ENCODE results near the gene OXTR. TPM values are rescaled to one million over a fixed set of nuclear protein-coding genes. Genes with fewer than 3 reads are reported as not detected.

The OXTR gene
- total and polyA plus RNA-seq, 3 donors from 2014 or later = 0.58 to 4.2 (median 1.8) TPM

DNA sequence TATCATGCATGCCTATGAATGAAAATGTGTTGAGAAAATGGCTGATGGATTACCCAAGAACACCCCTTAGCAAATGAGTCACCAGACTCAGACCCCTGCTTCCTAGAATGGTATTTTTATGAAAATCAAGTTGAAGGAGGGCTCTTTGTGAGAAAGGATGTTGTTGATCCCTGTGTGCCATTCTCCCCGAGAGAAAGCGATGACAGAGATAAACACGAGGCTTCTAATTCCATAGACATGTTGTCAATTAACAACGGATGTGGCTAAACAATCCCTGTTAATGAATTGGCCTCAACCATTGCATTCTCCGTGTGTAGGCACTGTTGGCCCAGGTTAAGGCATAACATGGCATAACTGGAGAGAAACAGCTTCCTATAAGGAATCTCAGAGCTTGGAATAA lies 5.8 kb upstream of the OXTR start:
- H3K4me1 ChIP-seq = no peaks in the 10 kb centered on the region
- 89 to 92% methylated on average over 5 of the region's 5 CpGs for WGBS, 2 donors
- H3K9me3 ChIP-seq = no peaks in the 10 kb centered on the region
- no peak overlapping the region for H3K4me3 ChIP-seq
- TF ChIP-seq, protein P1, sequence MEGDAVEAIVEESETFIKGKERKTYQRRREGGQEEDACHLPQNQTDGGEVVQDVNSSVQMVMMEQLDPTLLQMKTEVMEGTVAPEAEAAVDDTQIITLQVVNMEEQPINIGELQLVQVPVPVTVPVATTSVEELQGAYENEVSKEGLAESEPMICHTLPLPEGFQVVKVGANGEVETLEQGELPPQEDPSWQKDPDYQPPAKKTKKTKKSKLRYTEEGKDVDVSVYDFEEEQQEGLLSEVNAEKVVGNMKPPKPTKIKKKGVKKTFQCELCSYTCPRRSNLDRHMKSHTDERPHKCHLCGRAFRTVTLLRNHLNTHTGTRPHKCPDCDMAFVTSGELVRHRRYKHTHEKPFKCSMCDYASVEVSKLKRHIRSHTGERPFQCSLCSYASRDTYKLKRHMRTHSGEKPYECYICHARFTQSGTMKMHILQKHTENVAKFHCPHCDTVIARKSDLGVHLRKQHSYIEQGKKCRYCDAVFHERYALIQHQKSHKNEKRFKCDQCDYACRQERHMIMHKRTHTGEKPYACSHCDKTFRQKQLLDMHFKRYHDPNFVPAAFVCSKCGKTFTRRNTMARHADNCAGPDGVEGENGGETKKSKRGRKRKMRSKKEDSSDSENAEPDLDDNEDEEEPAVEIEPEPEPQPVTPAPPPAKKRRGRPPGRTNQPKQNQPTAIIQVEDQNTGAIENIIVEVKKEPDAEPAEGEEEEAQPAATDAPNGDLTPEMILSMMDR (IDR thresholded peaks at IDR 0.05) = no peak
- no peak for TF ChIP-seq POLR2A (IDR thresholded peaks at IDR 0.05)
- no peak overlapping the region for H3K27ac ChIP-seq
- H3K27me3 ChIP-seq = no peaks in the 10 kb centered on the region
- no peaks in the 10 kb centered on the region for H3K36me3 ChIP-seq (ENCODE audit: low read depth, missing control alignments)
- DNase-seq = no peak
- intact Hi-C loops (cut with DNase I; ENCODE audit: low total_unique reads) = no loop called here

DNA sequence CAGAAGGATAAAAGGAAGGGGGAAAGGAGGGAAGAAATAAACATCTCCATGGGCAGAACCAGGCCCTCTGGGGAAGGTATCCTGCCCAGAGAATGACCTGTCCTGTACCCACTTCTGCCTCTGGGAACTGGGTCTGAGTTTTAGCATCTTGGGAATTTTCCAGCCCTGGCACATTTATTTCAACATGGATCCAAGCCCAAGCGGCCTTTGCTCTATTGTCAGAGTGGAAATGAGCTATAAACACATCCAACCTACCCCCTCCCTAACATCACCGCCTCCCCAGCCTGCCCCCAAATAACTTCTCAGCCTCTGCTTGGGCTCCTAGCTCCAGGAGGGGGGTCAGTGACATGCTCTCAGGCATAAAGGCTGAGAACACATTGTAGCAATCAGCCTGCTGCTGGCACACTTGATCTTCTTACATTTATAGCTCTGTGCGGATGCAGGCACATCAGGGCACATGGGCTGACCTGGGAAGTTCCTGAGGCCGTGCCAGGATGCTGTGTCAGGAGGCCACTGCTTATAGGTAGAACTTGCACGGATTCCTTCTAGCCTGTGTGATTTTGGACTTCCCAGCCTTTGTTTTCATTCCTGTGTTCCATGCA lies 4.6 kb upstream of the OXTR start:
- WGBS, 2 donors = 75 to 76% methylated on average over 5 of the region's 5 CpGs
- Histone ChIP-seq H3K4me1 (peaks cover 2% of the 10 kb centered on the region), H3K27me3 (no peaks in the 10 kb centered on the region), H3K9me3 (no peaks in the 10 kb centered on the region), H3K36me3 (ENCODE audit: low read depth, missing control alignments) (no peaks in the 10 kb centered on the region), H3K4me3 (no peak overlapping the region), H3K27ac (no peak overlapping the region)
- no peak for DNase-seq
- intact Hi-C loops (cut with DNase I; ENCODE audit: low total_unique reads) = no loop called here
- no peak for TF ChIP-seq POLR2A (IDR thresholded peaks at IDR 0.05)

DNA sequence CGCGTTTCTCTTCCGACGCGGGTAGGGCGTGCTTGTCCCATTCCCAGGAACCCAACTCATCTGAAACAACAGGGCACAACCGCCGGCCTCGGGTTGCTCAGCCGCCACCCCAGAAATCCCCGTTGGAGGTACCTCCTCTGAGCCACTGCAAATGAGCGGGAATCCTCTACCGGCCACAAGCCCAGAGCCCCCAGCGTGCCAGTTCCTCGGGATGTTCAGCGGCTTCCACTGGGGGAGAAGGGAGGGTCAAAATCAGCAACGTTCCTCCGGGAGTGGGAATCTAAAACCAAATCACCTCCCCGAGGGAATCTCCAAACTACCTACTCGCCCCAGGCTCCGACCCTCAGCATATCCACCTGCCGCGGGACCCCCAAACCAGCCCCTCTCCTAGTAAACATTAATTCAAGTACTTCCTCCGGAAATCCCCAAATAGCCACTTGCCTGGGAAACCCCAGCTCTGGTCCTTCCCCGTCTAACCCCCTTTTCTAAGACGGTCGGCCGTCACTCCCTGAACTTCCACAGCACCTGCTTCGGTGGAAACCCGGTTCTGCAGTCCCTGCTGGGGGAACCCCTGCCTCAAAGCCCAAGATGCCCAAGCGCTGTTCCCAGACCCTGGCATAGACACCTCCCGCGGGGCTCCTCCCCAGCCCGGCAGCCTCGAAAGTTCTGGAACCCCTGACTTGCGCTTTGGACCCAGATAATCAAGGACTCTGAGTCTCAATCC lies 887 bp downstream of the OXTR start:
- TF ChIP-seq, protein P1 (IDR thresholded peaks at IDR 0.05) = no peak
- TF ChIP-seq POLR2A (IDR thresholded peaks at IDR 0.05) = no peak
- Histone ChIP-seq H3K36me3 (ENCODE audit: low read depth, missing control alignments) (no peaks in the 10 kb centered on the region), H3K27ac (no peak overlapping the region), H3K9me3 (no peaks in the 10 kb centered on the region), H3K4me3 (peak overlapping the region; percentile 8 to 53), H3K27me3 (no peaks in the 10 kb centered on the region), H3K4me1 (peaks cover 13% of the 10 kb centered on the region)
- WGBS, 2 donors = 4 to 8% methylated on average over 25 to 36 of the region's 36 CpGs
- intact Hi-C loops (cut with DNase I; ENCODE audit: low total_unique reads) = no loop called here
- no peak for DNase-seq

DNA sequence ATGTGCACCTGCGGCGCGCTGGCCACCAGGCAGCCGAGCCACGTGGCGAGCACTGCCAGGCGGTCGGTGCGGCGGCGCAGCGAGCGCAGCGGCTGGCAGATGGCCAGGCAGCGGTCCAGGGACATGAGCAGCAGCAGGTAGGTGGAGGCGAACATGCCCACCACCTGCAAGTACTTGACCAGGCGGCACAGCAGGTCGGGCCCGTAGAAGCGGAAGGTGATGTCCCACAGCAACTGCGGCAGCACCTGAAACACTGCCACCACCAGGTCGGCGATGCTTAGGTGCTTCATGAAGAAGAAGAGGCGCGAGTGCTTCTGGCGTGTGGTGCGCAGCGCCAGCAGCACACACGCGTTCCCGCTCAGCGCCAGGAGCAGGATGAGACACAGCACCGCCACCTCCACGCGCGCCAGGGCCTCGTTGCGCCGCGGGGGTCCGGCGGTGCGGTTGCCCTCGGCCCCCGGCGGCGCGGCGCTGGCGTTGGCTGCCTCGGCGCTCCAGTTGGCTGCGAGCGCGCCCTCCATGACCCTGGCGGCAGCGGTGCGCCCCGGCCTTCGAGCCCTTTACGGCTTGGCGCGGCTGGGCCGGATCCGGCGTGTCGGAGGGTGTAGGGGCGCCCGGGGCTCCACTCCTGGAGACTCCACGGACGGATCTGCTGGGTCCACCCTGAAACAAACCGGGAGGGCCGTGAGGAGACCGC lies 1.6 kb downstream of the OXTR start:
- Histone ChIP-seq H3K27ac (no peak overlapping the region), H3K9me3 (no peaks in the 10 kb centered on the region), H3K27me3 (no peaks in the 10 kb centered on the region), H3K4me1 (peaks cover 13% of the 10 kb centered on the region), H3K4me3 (no peak overlapping the region), H3K36me3 (ENCODE audit: low read depth, missing control alignments) (no peaks in the 10 kb centered on the region)
- peak; percentile 43 for DNase-seq
- TF ChIP-seq, protein P1 (IDR thresholded peaks at IDR 0.05) = no peak
- TF ChIP-seq POLR2A (IDR thresholded peaks at IDR 0.05) = no peak
- intact Hi-C loops (cut with DNase I; ENCODE audit: low total_unique reads) = no loop called here
- WGBS, 2 donors = 0 to 5% methylated on average over 20 to 43 of the region's 74 CpGs

DNA sequence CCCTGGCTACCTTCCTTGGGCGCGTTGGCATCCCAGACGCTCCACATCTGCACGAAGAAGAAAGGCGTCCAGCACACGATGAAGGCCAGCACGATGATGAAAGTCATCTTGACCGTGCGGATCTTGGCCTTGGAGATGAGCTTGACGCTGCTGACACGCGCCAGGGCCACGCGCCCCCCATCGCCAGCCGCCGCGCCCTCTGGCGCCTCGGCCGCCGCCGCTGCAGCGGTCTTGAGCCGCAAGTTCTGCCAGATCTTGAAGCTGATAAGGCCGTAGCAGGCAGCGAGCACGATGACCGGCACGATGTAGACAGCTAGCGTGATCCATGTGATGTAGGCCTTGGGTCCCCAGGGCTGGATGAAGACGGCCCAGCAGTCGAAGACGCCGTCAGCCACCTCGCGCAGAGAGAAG lies 2.2 kb downstream of the OXTR start:
- no peak for DNase-seq
- no peak overlapping the region for H3K27ac ChIP-seq
- intact Hi-C loops (cut with DNase I; ENCODE audit: low total_unique reads) = no loop called here
- TF ChIP-seq, protein P1 (IDR thresholded peaks at IDR 0.05) = no peak
- TF ChIP-seq POLR2A (IDR thresholded peaks at IDR 0.05) = no peak
- no peaks in the 10 kb centered on the region for H3K36me3 ChIP-seq (ENCODE audit: low read depth, missing control alignments)
- WGBS, 2 donors = 34 to 35% methylated on average over 31 to 37 of the region's 37 CpGs
- H3K27me3 ChIP-seq = no peaks in the 10 kb centered on the region
- H3K4me1 ChIP-seq = peaks cover 13% of the 10 kb centered on the region
- no peak overlapping the region for H3K4me3 ChIP-seq
- no peaks in the 10 kb centered on the region for H3K9me3 ChIP-seq

Measured in testis (tissue), 3 donors.